ENCODE results near the gene ANO7.

ANO7 gene, protein sequence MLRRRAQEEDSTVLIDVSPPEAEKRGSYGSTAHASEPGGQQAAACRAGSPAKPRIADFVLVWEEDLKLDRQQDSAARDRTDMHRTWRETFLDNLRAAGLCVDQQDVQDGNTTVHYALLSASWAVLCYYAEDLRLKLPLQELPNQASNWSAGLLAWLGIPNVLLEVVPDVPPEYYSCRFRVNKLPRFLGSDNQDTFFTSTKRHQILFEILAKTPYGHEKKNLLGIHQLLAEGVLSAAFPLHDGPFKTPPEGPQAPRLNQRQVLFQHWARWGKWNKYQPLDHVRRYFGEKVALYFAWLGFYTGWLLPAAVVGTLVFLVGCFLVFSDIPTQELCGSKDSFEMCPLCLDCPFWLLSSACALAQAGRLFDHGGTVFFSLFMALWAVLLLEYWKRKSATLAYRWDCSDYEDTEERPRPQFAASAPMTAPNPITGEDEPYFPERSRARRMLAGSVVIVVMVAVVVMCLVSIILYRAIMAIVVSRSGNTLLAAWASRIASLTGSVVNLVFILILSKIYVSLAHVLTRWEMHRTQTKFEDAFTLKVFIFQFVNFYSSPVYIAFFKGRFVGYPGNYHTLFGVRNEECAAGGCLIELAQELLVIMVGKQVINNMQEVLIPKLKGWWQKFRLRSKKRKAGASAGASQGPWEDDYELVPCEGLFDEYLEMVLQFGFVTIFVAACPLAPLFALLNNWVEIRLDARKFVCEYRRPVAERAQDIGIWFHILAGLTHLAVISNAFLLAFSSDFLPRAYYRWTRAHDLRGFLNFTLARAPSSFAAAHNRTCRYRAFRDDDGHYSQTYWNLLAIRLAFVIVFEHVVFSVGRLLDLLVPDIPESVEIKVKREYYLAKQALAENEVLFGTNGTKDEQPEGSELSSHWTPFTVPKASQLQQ

DNA sequence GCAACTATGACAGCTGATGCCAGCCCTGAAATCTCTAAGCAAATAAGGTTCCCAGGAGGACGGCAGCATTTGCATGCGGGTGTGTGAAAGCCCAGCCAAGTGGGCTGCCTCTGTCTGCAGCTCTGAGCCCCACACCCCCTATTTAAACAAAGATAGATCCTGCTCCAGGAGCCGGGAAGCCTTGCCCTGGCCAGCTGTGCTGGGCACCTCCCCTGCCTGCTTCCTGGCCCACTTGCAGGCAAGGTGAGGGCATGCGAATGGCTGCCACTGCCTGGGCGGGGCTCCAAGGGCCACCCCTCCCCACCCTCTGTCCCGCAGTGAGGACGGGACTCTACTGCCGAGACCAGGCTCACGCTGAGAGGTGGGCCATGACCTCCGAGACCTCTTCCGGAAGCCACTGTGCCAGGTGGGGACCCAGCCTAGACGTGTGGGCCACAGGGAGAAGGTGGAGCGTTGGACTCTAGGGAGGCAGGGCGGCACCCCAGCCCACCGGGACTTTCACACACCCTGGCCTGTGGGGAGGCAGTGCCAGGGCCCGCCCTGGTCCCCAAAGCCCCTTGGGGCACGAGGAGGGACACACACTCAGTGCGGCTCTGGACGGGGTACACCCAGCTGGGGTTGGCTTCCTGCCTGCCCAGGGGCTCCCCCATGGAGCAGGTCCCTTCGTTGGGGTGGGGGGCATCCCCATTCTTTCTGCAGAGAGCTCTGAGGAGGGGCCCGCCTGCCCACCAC is at the start of gene ANO7:
Gene ANO7, plus strand, starts transcription at position 317 of the 732 bp plus-strand sequence. CDS start 1,387 bp downstream, outside the sequence.
- peak; percentile 27 for DNase-seq

DNA sequence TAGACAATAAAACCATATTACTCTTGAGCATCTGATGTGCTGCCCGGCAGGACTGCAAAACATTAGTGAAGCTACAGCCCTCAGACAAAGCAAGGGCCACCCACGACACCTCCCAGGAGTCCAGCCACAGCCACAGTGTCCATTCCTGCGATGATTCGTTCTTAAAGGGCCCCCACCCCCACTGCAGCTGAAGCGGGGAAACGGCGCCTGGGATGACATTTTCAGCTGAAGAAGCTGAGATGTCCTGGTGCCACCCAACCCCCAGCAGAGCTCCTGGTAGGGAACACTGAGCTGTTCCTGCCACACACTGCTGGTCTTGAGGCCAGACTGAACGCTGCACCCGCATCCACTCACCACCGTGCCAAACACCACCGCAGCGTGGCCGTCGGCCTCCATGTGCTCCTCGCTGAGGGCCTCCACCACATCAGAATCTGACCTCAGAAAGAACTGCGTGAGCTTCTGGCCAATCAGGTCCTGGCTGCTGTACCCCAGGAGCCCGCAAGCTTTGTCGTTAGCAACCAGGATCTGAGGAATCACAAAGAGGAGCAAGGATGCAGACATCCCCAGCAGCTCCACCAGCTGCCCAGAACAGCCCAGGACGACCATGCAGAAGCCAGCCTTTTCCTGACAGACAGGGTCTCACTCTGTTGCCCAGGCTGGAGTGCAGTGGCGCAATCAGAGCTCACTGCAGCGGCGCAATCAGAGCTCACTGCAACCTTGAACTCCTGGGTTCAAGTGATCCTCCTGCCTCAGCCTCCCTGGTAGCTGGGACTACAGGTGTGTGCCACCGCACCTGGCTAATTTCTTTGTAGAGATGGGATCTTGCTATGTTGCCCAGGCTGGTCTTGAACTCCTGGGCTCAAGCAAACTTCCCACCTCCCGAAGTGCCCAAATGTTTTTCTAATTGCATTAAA is 48.7 kb upstream of the ANO7 start:
- no peak for DNase-seq

DNA sequence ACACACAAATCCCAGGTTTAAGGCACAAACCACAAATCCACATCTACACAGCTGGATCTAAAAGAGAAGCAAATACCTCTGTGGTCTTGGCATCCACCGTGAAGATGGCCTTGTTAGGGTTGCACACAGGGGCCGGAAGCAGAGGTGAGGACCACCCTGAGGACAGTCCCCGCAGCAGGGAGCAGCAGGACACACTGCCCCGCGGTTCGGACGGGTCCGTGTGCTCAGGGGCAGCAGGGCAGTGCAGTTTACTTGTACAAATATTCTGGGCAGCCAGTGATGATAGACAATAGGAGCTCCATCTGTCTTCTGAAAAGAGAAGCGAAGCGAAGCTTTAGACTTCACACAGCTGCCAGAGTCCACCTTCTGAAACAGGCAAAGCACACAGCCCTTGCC is 48.0 kb upstream of the ANO7 start:
- DNase-seq, result no peak

DNA sequence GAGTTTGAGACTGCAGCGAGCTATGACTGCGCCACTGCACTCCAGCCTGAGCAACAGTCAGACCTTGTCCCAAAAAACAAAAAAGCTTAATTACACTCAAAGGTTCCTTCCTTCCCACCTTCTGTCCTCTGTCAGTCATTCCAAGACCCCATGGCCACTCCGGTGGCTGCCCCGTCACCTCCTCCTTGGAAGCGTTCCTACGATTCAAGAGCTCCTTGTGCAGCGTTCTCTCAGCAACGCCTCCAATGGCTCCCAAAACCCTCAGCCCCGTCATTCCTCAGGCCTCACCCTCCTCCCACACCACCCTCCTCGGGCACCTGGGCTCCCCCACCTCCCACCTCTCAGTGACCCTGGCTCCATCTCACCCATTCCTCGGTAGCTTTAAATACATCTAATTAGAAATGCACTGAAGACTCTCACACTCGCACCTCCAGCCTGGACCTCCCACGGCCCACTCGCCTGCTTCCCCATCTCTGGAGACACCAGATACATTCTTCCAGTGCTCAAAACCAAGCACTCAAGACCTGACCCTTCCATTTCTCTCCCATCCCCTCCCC is 47.2 kb upstream of the ANO7 start:
- DNase-seq, result no peak

DNA sequence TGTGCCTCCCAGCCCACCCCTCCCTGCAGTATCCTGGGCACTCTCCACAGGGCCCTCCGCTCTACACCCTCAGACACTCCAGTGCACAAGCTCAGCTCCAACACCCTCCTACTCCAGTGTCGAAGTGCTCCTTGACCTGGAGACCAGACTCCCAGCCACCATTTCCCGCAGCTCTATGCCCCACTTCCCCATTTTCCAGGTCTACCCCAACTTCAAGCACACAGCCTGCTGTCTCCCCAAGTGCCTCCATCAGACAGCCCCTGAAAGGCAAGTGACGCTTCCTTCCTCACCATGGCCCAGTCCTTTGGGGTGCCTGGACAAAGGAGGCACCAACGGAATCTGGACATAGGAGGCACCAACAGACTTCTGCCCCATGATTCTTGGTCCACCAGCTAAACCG is 46.4 kb upstream of the ANO7 start:
- no peak for DNase-seq

GRCh38 chr2:241142593-241142992 is 45.9 kb upstream of the ANO7 start:
- no peak for DNase-seq

- DNase-seq, result no peak
Observed at GRCh38 chr2:241146286-241146685, 42.2 kb upstream of the ANO7 start.

GRCh38 chr2:241147336-241147735 is 41.1 kb upstream of the ANO7 start:
- no peak for DNase-seq

DNA sequence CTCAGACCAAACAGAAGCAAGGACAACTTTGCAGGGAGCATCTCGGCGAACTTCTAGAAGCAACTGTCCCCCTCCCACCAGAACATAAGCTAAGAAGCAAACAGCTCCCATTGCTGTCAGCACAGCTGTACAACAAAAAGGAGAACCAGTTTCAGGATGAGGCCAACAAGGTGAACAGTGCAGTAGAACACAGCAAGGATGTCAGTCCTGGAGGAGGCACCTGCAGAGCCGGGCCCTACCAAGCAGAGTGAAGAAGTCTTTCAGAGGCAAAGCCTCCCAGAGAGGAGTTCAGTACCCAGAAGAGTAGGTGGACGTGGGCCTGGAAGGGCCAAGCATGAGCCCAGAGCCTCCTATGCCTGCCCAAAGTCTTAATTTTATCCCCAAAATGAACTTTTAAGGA is 40.2 kb upstream of the ANO7 start:
- DNase-seq, result no peak

DNA sequence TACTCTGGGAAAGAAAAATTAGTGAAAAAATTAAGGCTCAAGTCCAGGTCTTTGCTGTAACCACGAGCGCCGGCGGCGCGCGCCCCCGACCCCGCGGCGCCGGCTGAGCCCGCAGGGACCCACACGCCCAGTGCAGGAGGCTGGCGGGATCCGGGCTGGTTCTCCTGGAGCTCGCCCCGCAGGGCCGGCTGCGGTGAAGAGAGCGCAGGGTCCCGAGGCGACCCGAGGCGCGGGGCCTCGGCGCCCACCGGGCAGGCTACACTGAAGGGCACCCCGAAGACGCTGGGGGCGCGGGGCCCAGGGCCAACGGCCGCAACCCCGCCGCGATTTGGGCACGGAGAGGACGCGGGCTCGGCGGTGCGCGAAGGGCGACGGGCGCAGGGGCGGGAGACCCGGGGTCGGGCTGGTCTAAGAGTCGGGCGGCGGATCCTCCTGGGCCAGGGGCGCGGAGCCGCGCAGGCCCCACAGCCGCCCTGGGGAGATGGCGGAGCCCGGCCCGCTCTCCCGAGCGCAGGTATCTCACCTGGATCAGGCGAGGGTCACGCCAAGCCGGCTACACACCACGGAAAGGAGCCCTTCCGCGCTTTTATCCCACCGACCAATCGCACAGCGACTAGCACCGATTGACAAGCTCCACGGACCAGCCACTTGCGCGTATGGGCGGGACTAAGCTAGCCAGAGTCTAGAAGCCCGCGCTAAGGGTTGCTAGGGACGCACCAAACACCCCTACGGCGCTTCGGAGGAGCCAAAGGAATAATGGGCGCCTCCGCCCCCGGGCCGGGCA is 39.4 kb upstream of the ANO7 start, which contains the start of gene PASK:
Gene PASK, minus strand, starts transcription at position 582 of the 784 bp plus-strand sequence. CDS start 6,440 bp downstream, outside the sequence.
- peak; percentile 92 for DNase-seq

GRCh38 chr2:241149675-241149924 is 38.9 kb upstream of the ANO7 start:
- no peak for DNase-seq

- peak; percentile 89 for DNase-seq
Observed at GRCh38 chr2:241149925-241150659, 38.4 kb upstream of the ANO7 start, which contains the start of gene PPP1R7. PPP1R7 (plus strand) TSS chr2:241150467; CDS start chr2:241150496, 29 bp downstream.

GRCh38 chr2:241150660-241151530 is 37.6 kb upstream of the ANO7 start:
- DNase-seq, result no peak

GRCh38 chr2:241151934-241152660 is 36.4 kb upstream of the ANO7 start:
- no peak for DNase-seq

DNA sequence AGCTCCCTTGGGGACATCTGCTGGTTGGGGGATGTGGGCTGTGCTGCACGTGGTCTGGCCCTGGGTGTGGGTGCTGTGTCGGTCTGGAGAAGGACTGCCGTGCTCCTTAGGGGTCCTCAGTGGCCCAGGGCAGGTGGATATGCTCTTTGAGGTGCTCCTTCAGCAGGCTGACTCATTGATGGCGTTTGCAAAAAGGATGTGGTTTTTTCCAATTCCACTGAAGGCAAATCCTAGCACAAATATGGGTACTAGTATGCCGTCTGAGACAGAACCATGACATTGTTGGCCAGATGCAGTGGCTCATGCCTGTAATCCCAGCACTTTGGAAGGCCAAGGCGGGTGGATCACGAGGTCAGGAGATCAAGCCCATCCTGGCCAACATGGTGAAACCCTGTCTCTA is 34.9 kb upstream of the ANO7 start:
- DNase-seq, result no peak

DNA sequence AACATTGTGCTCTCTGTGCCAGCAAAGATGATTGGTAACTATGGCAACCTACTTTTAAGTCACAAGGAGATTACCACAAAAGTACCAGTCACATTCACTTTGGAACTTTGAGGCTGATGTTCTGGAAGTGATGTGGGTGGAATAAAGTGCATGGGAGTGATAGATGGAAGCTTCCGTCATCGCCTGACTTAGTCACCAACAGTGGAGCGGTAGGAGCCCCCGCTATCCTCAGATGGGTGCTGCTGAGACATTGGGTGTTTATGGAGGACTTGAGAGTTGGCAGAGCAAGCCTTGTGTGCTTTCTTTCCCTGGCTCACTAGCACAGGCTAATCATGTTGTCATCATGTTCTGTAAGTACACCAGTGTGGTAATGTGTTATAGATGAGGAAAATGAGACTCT is 33.6 kb upstream of the ANO7 start:
- DNase-seq, result no peak

GRCh38 chr2:241155936-241156335 is 32.5 kb upstream of the ANO7 start:
- no peak for DNase-seq

DNA sequence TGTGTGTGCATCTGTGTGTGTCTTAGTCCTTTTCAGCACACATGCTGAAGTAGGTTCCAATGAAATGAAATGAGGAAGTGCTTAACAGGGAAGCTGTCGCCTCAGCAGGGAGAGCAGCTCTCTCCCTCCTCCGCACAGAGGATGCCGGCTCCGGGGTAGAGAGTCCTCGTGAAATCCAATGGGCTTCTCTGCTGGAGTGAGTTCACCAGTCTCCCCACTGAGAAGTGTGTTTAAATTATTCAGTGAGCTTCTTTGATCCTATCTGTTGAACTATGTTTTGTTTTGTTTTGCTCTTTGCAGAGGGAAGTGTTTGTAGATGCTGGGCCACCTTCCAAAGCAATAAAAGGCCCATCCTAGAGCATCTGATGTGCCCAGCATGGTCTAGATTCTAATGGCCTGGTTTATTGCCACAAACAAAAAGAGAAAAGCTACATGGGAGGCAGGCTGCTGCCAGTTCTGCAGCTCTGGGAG is 31.5 kb upstream of the ANO7 start:
- no peak for DNase-seq
